Body of pancreas (tissue), 4 donors: ENCODE measurements around the gene ST3GAL5. TPM values are rescaled to one million over a fixed set of nuclear protein-coding genes. Genes with fewer than 3 reads are reported as not detected.
A peak's percentile ranks its signal among the peaks of the same experiment; 100 is the strongest.

Experiments used
- ATAC-seq: fragments of 150-250 bp; one replicate; pipeline ENCODE4 v1.9.1; 2016
- DNase-seq, 4 donors: peaks; one replicate each; pipeline ENCODE4 v3.0.0-alpha.2; 2019
- H3K27ac ChIP-seq, 4 donors: fragments of 200-600 bp; sonication (generic); 1 replicate in 3 of 4; 2 replicates in 1 of 4; pipeline versions ENCODE4 v1.5.1 to v1.6.1; 2016 to 2019; ENCODE audit warnings: mild to moderate bottlenecking in 1 of 4, mixed read lengths in 1 of 4, moderate library complexity in 1 of 4
- H3K27me3 ChIP-seq, 2 donors: fragments of 200-600 bp; sonication (generic); one replicate each; pipeline ENCODE4 v1.6.0; 2016; ENCODE audit warnings: mild to moderate bottlenecking in 1 of 2
- H3K36me3 ChIP-seq, 2 donors: fragments of 200-600 bp; sonication (generic); replicated peaks in 1 of 2; 2 replicates each; pipeline ENCODE4 v1.5.1; 2016; ENCODE audit warnings: low read depth in 2 of 2; ENCODE audit not compliant: insufficient read depth in 1 of 2
- H3K4me1 ChIP-seq: fragments of 200-600 bp; sonication (generic); one replicate; pipeline ENCODE4 v1.6.0; 2016
- H3K4me3 ChIP-seq, 2 donors: fragments of 200-600 bp; sonication (generic); 1 replicate in 1 of 2; 2 replicates in 1 of 2; pipeline ENCODE4 v1.5.1; 2016 to 2019
- H3K9me3 ChIP-seq, 3 donors: fragments of 200-600 bp; sonication (generic); 1 replicate in 2 of 3; 2 replicates in 1 of 3; pipeline ENCODE4 v1.5.1; 2016
- CTCF ChIP-seq, 7 experiments: fragments of 450-650 bp in 4 of 7; fragments of 200-600 bp in 3 of 7; sonication (generic) in 3 of 7; IDR thresholded peaks; one replicate each; pipeline ENCODE4 v1.5.1; 2016 to 2019; ENCODE audit warnings: antibody characterized with exemption in 7 of 7
- POLR2A ChIP-seq, 3 donors: fragments of 450-650 bp; IDR thresholded peaks; one replicate each; pipeline ENCODE4 v1.6.1; 2016; ENCODE audit warnings: antibody characterized with exemption in 3 of 3, mild to moderate bottlenecking in 2 of 3
- WGBS, 2 donors: methylation state at CpG; one replicate each; pipeline ENCODE4 v1.1.5; 2017; 5-methylcytosine and 5-hydroxymethylcytosine counted together
- intact Hi-C: fragments of 100-400 bp; cut with DNase I; formaldehyde crosslinking; loops from one replicate; pipeline ENCODE4 v1.15.1; 2023
- total RNA-seq, 2 donors: library from RNA; depleted of rRNA; stranded (reverse); fragments of >200 nt; gene quantifications; one replicate each; pipeline ENCODE4 v1.1.0, GENCODE V29; 2016

The ST3GAL5 gene
- total RNA-seq, 2 donors from 2014 or later: 8.6 to 18.8 TPM

GRCh38 chr2:85867556-85868292, 21.1 kb downstream of the ST3GAL5 start:
- WGBS, 2 donors: 74% methylated on average over 11 of the region's 11 CpGs
- no peak for TF ChIP-seq CTCF (IDR thresholded peaks at IDR 0.05)
- no peak for TF ChIP-seq POLR2A (IDR thresholded peaks at IDR 0.05)
- ATAC-seq: no peak

GRCh38 chr2:85867121-85867520, 21.7 kb downstream of the ST3GAL5 start:
- intact Hi-C loops: no loop called here
- ATAC-seq: no peak
- 94 to 100% methylated on average over 1 of the region's 1 CpG for WGBS, 2 donors
- TF ChIP-seq POLR2A (IDR thresholded peaks at IDR 0.05): no peak
- no peak for TF ChIP-seq CTCF (IDR thresholded peaks at IDR 0.05)
- Histone ChIP-seq H3K4me1 (peaks cover 16% of the 10 kb centered on the region), H3K27ac (no peak overlapping the region), H3K9me3 (no peaks in the 10 kb centered on the region), H3K4me3 (no peak overlapping the region), H3K27me3 (no peaks in the 10 kb centered on the region), H3K36me3 (no peaks in the 10 kb centered on the region)
- no peak for DNase-seq

More at GRCh38 chr2:85867556-85868292, 21.1 kb downstream of the ST3GAL5 start:
- intact Hi-C loops: no loop called here
- no peak for DNase-seq
- H3K36me3 ChIP-seq: no peaks in the 10 kb centered on the region
- no peak overlapping the region for H3K4me3 ChIP-seq
- no peaks in the 10 kb centered on the region for H3K9me3 ChIP-seq
- peaks cover 17% of the 10 kb centered on the region for H3K4me1 ChIP-seq
- H3K27me3 ChIP-seq: no peaks in the 10 kb centered on the region
- no peak overlapping the region for H3K27ac ChIP-seq

- H3K27ac ChIP-seq: no peak overlapping the region
- WGBS, 2 donors: 77 to 82% methylated on average over 3 of the region's 3 CpGs
Measured at GRCh38 chr2:85866165-85866659, 22.6 kb downstream of the ST3GAL5 start.

GRCh38 chr2:85865539-85866164, 23.1 kb downstream of the ST3GAL5 start:
- ATAC-seq (no peak), DNase-seq (no peak)
- intact Hi-C loops: no loop called here
- WGBS, 2 donors: 74 to 77% methylated on average over 6 of the region's 6 CpGs
- Histone ChIP-seq H3K27me3 (no peaks in the 10 kb centered on the region), H3K36me3 (no peaks in the 10 kb centered on the region), H3K4me1 (peaks cover 5% of the 10 kb centered on the region), H3K9me3 (no peaks in the 10 kb centered on the region), H3K27ac (peak overlapping the region in 1 of 4 donors; percentile 7), H3K4me3 (no peak overlapping the region)
- no peak for TF ChIP-seq CTCF (IDR thresholded peaks at IDR 0.05)
- no peak for TF ChIP-seq POLR2A (IDR thresholded peaks at IDR 0.05)

More at GRCh38 chr2:85866165-85866659, 22.6 kb downstream of the ST3GAL5 start:
- H3K27me3 ChIP-seq: no peaks in the 10 kb centered on the region
- H3K9me3 ChIP-seq: no peaks in the 10 kb centered on the region
- TF ChIP-seq CTCF (IDR thresholded peaks at IDR 0.05) (no peak), POLR2A (IDR thresholded peaks at IDR 0.05) (no peak)
- H3K36me3 ChIP-seq: no peaks in the 10 kb centered on the region
- H3K4me3 ChIP-seq: no peak overlapping the region
- DNase-seq (no peak), ATAC-seq (no peak)
- intact Hi-C loops: no loop called here
- peaks cover 7% of the 10 kb centered on the region for H3K4me1 ChIP-seq
